ENCODE measurements around the gene ZKSCAN3.
A peak's percentile ranks its signal among the peaks of the same experiment; 100 is the strongest.

Gene ZKSCAN3

DNA sequence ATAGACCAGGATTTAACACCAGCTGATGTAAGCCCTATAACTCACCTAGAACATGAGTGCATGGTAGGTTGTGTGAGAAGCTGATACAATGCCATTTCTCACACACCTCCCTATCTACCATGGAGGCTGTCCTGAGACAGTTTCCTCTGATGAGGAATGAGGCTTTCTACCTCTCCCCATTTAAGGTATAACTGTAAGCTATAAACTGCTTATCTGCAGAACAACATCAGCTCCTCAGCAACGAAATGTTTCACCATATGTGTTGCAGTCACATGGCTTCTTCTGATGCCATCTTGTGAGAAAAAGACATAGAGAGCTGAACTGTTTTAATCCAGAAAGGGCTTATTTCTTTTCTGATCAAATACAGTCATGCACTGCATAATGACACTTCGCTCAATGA, 20.7 kb downstream of the ZKSCAN3 start:
- TF ChIP-seq, protein P1, sequence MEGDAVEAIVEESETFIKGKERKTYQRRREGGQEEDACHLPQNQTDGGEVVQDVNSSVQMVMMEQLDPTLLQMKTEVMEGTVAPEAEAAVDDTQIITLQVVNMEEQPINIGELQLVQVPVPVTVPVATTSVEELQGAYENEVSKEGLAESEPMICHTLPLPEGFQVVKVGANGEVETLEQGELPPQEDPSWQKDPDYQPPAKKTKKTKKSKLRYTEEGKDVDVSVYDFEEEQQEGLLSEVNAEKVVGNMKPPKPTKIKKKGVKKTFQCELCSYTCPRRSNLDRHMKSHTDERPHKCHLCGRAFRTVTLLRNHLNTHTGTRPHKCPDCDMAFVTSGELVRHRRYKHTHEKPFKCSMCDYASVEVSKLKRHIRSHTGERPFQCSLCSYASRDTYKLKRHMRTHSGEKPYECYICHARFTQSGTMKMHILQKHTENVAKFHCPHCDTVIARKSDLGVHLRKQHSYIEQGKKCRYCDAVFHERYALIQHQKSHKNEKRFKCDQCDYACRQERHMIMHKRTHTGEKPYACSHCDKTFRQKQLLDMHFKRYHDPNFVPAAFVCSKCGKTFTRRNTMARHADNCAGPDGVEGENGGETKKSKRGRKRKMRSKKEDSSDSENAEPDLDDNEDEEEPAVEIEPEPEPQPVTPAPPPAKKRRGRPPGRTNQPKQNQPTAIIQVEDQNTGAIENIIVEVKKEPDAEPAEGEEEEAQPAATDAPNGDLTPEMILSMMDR (IDR thresholded peaks at IDR 0.05; ENCODE audit: extremely low read depth, missing control alignments) = no peak

DNA sequence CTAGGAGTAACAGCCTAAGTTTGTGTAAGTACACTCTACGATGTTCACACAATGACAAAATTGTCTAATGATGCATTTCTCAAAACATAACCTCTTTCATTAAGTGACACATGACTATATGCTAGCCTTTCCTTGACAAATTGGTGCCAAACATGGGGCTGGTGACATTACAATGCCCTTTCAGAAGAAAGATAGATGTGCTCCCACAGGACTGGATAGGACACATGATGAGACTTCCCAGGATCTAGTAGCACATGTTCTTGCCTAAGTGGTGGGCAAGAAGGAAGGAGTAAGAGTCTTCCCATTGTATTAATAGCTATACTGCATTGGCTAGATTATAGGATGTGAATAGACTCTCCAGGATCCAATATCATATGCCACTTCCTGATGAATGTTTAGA, 21.5 kb downstream of the ZKSCAN3 start:
- TF ChIP-seq, protein P1 (IDR thresholded peaks at IDR 0.05; ENCODE audit: extremely low read depth, missing control alignments) = no peak
- no peak for DNase-seq (ENCODE audit: low spot score)

More for the DNA sequence above, 20.7 kb downstream of the ZKSCAN3 start:
- no peak for DNase-seq (ENCODE audit: low spot score)

DNA sequence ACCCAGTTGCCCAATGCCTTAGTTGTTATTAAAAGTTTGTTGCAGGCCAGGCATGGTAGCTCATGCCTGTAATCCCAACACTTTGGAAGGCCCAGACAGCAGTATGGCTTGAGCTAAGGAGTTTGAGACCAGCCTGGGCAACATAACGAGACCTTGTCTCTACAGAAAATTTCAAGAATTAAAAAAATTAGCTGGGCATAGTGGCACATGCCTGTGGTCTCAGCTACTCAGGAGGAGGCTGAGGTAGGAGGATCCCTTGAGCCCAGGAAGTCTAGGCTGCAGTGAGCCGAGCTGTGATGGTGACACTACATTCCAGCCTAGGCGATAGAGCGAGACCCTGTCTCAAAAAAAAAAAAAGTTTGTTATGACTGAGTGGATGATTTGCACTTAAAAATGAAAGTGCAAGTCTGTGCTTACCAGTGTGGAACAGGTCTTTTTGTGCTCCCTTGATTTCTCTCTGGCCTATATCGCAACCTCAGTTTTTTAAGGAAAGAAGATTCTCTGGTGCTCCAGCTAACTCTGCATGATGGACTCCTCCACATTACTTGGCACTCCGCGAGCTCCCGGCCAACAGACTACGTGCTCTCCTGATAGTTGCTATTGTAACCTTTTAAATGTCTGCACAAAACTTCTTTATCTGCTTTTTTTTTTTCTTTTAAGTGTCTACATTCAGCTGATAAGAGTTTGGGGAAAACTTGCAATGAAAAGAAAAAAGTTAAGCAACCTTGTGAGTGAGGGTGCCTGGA, 22.1 kb downstream of the ZKSCAN3 start:
- DNase-seq (ENCODE audit: low spot score) = peak; percentile 59
- TF ChIP-seq, protein P1 (IDR thresholded peaks at IDR 0.05; ENCODE audit: extremely low read depth, missing control alignments) = no peak

DNA sequence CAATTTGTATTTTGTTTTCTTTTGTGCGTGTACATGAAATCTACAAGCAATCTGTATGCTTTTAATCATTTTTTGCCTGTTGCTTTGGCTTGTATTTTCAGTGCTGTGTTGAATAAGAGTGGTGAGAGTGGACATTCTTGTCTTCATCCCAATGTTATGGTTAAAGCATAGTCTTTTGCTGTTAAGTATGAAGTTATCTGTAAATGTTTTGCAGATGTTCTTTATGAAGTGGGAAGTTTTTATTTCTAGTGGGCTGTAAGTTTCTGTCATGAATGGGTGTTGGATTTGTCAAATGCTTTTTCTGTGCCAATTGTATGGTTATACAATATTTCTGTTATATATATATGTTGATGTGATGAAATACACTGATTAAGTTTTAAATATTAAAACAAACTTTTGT, 24.2 kb downstream of the ZKSCAN3 start:
- TF ChIP-seq, protein P1 (IDR thresholded peaks at IDR 0.05; ENCODE audit: extremely low read depth, missing control alignments) = no peak
- DNase-seq (ENCODE audit: low spot score) = no peak

DNA sequence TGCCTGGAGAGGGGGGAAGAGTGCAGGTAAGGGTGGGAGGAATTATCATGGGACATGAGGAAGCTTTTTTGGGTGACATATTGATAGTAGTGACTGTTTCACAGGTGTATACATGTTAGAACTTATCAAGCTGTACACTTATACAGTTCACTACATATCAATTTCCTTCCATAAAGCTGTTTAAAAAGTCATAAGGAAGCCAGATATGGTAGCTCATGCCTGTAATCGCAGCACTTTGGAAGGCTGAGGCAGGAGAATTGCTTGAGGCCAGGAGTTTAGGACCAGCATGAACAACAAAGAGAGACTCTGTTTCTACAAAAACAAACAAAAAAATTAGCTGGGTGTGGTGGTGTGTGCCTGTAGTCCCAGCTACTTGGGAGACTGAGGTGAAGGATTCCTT, 28.1 kb downstream of the ZKSCAN3 start:
- TF ChIP-seq, protein P1 (IDR thresholded peaks at IDR 0.05; ENCODE audit: extremely low read depth, missing control alignments) = no peak
- no peak for DNase-seq (ENCODE audit: low spot score)

DNA sequence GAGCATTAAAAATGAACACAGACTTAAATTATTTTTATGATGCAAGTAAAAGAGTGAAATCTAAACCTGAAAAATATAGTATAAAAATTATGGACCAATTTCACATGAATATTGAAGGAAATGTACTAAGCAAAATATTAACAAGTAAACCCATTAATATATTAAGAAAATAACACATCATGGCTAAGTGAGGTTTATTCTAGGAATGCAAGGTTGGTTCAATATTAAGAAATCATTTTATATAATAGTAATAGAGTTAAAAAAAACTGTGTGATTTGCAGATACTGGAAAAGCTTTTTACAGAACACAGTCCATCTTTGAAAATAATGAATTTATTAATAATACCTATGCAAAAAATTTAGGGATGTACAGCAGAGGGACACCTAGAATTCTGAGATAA, 28.9 kb downstream of the ZKSCAN3 start:
- DNase-seq (ENCODE audit: low spot score) = no peak
- TF ChIP-seq, protein P1 (IDR thresholded peaks at IDR 0.05; ENCODE audit: extremely low read depth, missing control alignments) = no peak

DNA sequence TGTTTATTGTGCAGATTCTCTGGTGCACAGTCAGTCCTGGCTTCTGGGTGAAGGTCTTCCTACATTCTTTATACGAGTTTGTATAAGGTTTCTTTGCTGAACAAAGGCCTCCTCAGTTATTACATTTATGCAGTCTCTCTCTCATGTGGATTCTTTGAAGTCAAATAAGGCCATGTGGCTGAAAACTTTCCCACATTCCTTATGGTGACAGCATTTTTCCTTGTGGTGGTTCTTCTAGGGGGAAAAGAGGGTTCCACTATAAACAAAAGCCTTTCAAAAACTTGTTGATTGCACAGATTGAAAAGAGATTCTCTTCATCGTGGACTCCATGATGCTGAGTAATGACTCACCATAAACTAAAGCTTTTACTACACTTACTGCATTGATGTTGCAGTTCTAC, 30.6 kb downstream of the ZKSCAN3 start:
- DNase-seq (ENCODE audit: low spot score) = no peak
- TF ChIP-seq, protein P1 (IDR thresholded peaks at IDR 0.05; ENCODE audit: extremely low read depth, missing control alignments) = no peak
